SK-N-SH (cell line): Measurements from ENCODE around the gene FOXP1.

ENCODE experiments used
- EP300 ChIP-seq, 2 experiments: IDR thresholded peaks; 2 replicates each; pipeline versions ENCODE4 v1.4.0 to v1.6.1; 2012; ENCODE audit warnings: borderline replicate concordance in 1 of 2, low read depth in 1 of 2, low read length in 1 of 2
- RFX5 ChIP-seq: IDR thresholded peaks from 2 replicates; pipeline ENCODE4 v1.6.1; 2012; ENCODE audit warnings: mild to moderate bottlenecking, improper control_type of control experiment, low read length
- TAF1 ChIP-seq: IDR thresholded peaks from 2 replicates; pipeline ENCODE4 v1.6.1; 2012; ENCODE audit warnings: low read depth, mild to moderate bottlenecking, low read length, moderate library complexity, borderline replicate concordance

GRCh38 chr3:71066356-71066755 is 517.2 kb downstream of the FOXP1 start:
- TF ChIP-seq TAF1 = no peak
- no peak for TF ChIP-seq RFX5
- TF ChIP-seq EP300 (IDR thresholded peaks at IDR 0.05; ENCODE audit: borderline replicate concordance in 1 of 2, low read depth in 1 of 2, low read length in 1 of 2) = no peak
